HPDE6-E6E7 (cell line): ENCODE measurements around the gene PSD2.

ENCODE experiments used
- DNase-seq: peaks from one replicate; pipeline ENCODE4 v3.0.0; 2011; ENCODE audit warnings: missing footprints; ENCODE audit errors: extremely low spot score

The PSD2 gene

GRCh38 chr5:139836469-139837208 lies 41.0 kb downstream of the PSD2 start:
- DNase-seq: no peak

GRCh38 chr5:139837711-139838380 lies 42.2 kb downstream of the PSD2 start:
- no peak for DNase-seq

- DNase-seq: no peak
These were observed 43.0 kb downstream of the PSD2 start for GRCh38 chr5:139838381-139839197.

GRCh38 chr5:139839232-139839815 lies 43.7 kb downstream of the PSD2 start:
- no peak for DNase-seq

GRCh38 chr5:139839918-139840317 lies 44.3 kb downstream of the PSD2 start:
- DNase-seq: no peak

GRCh38 chr5:139841549-139841948 lies 45.9 kb downstream of the PSD2 start:
- DNase-seq: no peak

GRCh38 chr5:139842321-139842720 lies 46.7 kb downstream of the PSD2 start:
- DNase-seq: no peak

GRCh38 chr5:139843991-139844390 lies 48.4 kb downstream of the PSD2 start:
- no peak for DNase-seq

GRCh38 chr5:139844472-139845145 lies 49.0 kb downstream of the PSD2 start:
- peak; percentile 54 for DNase-seq

- no peak for DNase-seq
These were observed 50.5 kb downstream of the PSD2 start for GRCh38 chr5:139845846-139846681.

GRCh38 chr5:139847091-139847490 lies 51.5 kb downstream of the PSD2 start:
- DNase-seq: no peak

- peak; percentile 51 for DNase-seq
These were observed 52.3 kb downstream of the PSD2 start for GRCh38 chr5:139847790-139848507.

- DNase-seq: no peak
These were observed 53.0 kb downstream of the PSD2 start for GRCh38 chr5:139848508-139849100.

- DNase-seq: no peak
These were observed 53.9 kb downstream of the PSD2 start for GRCh38 chr5:139849501-139849900.

GRCh38 chr5:139849942-139850341 lies 54.3 kb downstream of the PSD2 start:
- DNase-seq: no peak

- no peak for DNase-seq
These were observed 54.9 kb downstream of the PSD2 start for GRCh38 chr5:139850423-139851016.

GRCh38 chr5:139851558-139851957 lies 56.0 kb downstream of the PSD2 start:
- DNase-seq: no peak

- no peak for DNase-seq
These were observed 57.1 kb downstream of the PSD2 start for GRCh38 chr5:139852696-139853095.

GRCh38 chr5:139854029-139854605 lies 58.5 kb downstream of the PSD2 start:
- DNase-seq: no peak
